T-helper 22 cell (primary cell): ENCODE measurements around the gene GPR15LG.
"Not testable (repeated sequence)": the region's sequence is repeated elsewhere in the genome, so short reads cannot be mapped to it uniquely, and the experiment has no call there.

ENCODE experiments used
- DNase-seq: peaks from one replicate; pipeline ENCODE4 v3.0.0-alpha.2; 2020; ENCODE audit warnings: low read depth

Gene GPR15LG

GRCh38 chr10:84166620-84167288 is 6.8 kb upstream of the GPR15LG start:
- DNase-seq: no peak

- not testable (repeated sequence) for DNase-seq
Measured at GRCh38 chr10:84167289-84167653, 6.3 kb upstream of the GPR15LG start.

DNA sequence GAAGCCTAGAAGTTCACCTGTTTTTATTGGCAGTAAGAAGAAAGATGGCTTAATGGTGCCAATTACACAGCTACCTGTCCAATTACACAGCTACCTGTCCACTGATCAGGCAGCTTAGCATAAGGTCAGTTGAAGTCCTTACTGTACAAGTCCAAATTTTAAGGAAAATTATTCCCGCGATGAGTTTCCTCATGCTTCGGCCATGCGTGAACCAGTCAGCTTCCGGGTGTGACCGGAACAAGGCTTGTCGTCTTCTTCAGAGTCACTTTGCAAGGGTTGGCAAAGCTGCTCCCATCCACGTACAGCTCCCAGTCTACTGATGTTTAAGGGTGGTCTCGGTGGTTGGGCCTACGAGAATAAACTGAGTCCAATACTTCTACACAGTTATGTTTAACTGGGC is 5.2 kb upstream of the GPR15LG start:
- DNase-seq: not testable (repeated sequence)

DNA sequence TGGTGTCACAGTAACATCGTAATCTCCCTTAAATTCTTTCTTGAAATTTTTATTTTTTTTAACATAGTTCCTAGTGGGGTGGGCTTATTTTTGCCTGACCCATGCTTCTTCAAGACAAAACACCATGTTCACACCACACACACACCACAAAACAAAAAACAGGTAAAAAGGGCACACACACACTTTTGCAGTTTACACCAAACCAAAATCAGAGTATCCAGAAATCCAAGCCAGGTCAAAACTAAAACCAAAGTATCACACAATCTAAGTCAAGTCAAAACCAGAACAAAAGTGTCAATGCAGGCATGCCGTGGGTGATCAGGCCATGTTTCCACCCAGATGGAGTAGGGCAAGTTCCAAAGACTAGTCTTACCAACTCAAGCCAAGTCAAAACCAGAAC is 2.4 kb upstream of the GPR15LG start:
- DNase-seq: not testable (repeated sequence)

DNA sequence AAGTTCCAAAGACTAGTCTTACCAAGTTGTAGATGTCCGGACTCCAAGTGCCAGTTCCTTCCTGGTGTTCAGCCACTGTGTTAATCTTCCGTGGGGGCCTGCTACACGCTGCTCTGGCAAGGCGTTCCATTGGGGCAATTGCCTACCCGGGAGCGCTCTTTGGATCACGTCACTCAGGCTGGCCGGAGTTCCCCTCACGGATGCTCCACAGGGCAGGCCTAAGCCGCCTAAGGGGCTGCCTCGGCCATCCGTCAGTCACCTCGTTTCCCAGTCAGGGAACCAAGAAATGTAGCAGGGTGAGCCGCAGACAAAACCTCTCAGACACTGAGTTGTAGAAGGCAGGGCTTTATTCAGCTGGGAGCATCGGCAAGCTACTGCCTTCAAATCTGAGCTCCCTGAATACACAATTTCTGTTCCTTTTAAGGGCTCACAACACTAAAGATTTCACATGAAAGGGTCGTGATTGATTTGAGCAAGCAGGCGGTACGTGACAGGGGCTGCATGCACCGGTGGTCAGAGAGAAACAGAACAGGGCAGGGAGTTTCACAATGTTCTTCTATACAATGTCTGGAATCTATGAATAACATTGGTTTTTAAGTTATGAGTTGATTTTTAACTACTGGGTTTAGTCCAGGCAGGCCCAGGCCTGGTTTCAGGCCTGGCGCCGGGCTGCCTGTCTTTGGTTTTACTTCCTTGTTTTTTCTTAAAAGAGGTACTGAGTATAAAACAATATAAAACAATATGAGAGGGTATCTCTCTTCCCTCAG is 1.7 kb upstream of the GPR15LG start:
- DNase-seq: not testable (repeated sequence)

GRCh38 chr10:84172467-84173356 is 889 bp upstream of the GPR15LG start:
- no peak for DNase-seq

GRCh38 chr10:84175436-84175835 is 1.8 kb downstream of the GPR15LG start:
- DNase-seq: no peak

GRCh38 chr10:84176351-84176750 is 2.8 kb downstream of the GPR15LG start:
- no peak for DNase-seq

GRCh38 chr10:84176836-84177474 is 3.4 kb downstream of the GPR15LG start:
- no peak for DNase-seq

DNA sequence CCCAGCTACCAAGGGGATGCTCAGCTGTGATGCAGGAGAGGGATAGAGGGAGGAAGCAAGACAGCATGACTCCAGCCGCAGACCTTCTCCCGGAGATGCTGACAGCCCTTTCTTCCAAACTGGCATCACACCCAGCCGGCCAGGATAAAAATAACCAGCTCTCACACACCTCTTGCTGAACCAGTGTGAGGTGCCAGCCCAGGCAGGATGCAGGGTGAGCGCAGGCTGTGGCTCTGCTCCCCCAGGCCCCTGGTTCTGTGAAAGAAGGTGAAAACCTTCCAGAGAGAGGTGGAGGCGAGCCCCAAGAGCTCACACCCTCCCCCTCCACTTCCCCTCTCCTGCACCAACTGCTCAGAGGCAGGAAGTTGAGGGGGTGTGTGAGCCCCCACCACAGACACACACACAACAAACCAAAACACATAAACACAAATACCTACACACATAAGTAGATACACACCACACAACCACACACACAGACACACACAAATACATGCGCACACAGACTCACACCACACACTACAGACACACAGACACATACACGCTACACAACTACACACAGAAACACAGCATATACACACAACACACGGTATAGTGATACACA is 4.0 kb downstream of the GPR15LG start:
- DNase-seq: no peak

DNA sequence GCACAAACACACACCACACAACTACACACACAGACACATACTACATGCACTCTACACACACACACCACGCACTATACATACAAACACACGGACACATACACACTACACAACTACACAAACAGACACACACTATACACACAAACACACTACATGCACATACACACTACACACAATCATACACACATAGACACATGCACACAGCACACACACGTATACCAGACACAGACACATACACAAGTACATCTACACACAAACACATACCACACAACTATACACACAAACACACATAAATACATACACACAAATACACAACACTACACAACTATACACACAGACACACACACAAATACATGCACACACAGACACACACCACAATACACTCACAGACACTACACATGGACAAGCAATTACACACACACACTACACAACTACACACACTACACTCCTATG is 4.6 kb downstream of the GPR15LG start:
- no peak for DNase-seq

GRCh38 chr10:84179059-84179710 is 5.6 kb downstream of the GPR15LG start:
- no peak for DNase-seq

DNA sequence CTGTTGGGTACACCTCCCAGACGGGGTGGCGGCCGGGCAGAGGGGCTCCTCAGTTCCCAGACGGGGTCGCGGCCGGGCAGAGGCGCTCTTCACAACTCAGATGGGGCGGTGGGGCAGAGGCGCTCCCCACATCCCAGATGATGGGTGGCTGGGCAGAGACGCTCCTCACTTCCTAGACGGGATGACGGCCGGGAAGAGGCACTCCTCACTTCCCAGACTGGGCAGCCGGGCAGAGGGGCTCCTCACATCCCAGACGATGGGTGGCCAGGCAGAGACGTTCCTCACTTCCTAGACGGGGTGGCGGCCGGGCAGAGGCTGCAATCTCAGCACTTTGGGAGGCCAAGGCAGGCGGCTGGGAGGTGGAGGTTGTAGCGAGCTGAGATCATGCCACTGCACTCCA is 6.8 kb downstream of the GPR15LG start:
- DNase-seq: not testable (repeated sequence)

- no peak for DNase-seq
Measured at GRCh38 chr10:84181631-84182030, 8.0 kb downstream of the GPR15LG start.

- DNase-seq: no peak
Measured at GRCh38 chr10:84184517-84184916, 10.9 kb downstream of the GPR15LG start.

- DNase-seq: no peak
Measured at GRCh38 chr10:84185526-84186175, 12.1 kb downstream of the GPR15LG start.

DNA sequence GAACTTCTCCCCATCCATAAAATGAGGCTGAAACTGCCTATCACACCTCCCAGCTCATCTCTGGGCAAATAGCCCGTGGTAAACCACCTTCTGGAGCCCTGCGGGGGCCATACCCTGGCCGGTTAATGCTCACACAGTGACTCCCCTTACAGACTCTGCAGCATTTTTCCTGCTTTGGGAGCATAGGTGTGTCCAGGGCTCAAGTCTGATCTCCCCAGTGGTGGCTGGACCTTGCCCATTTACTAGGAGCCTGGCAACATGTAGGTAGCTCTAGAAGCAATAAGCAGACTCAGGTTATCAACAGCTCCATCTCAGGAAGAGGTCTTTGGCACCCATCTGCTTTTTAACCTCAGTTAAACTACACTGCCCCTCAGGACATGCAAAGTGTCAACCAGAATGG is 15.2 kb downstream of the GPR15LG start:
- no peak for DNase-seq

DNA sequence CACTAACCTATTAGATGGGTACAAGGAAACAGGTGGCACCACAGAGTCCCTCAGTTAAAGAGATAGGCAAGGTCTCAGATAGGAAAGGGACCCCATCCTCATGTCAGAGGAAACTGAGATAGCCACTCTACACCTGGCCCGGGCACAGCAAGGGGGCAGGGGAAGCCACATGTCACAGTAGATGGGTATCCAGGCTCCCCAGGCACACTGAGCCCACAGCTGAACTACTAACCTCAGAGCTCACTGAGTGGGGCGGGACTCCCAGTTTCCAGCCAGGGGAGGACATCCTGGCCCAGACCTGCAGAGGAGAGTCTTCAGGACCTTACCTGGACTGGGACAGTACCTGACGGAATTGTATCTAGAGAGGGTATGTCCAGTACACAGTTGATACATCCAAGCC is 17.0 kb downstream of the GPR15LG start:
- no peak for DNase-seq

DNA sequence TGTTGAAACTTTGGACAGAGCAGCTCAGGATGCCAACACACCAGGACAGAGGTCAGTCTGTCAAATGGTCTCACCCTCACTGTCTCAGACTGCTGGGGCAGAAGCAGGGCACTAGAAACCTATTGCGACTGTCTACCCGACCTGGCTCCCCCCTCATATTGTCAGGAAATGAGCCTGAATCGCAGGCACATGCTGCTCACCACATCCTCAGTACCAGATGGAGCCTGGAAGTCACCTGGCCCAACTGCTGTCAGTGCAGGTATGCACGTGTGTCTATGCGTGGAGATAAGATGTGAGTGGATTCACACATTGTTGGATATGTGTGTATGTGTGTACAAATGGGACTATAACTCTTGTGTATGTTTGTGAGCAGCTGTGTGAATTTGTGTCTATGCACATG is 17.5 kb downstream of the GPR15LG start:
- DNase-seq: no peak

DNA sequence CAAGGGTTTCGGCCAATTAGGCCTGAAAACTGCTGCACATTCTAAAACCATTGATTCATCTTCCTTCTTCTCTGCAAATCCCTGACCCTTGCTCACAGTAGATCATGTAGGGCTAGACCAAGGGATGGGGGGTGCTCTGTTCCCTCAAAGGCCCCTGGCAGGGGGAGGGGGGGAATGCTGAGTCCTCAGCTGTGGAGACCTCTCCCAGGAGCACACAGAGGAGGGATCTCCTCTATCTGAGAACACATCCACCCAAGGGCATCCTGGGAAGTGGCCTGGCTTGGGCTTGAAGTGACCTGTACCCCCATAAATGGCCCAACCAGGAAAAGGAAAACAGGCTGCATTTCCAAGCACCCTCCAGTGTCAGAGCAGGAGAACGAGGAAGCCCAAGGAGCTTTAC is 19.7 kb downstream of the GPR15LG start:
- DNase-seq: no peak
